IMR-90 (cell line): Measurements from ENCODE around the gene RPL31.

Source experiments
- BHLHE40 ChIP-seq: fragments of 150-350 bp; IDR thresholded peaks from 2 replicates; pipeline ENCODE4 v1.6.1; 2016; ENCODE audit warnings: mild to moderate bottlenecking, low read depth, low read length
- CEBPB ChIP-seq: IDR thresholded peaks from 2 replicates; pipeline ENCODE4 v1.6.1; 2012; ENCODE audit warnings: low read depth, low read length, improper control_type of control experiment
- CTCF ChIP-seq: conservative IDR thresholded peaks from 2 replicates; pipeline ENCODE4 v1.5.1; 2012; ENCODE audit warnings: mild to moderate bottlenecking, low read depth, low read length, improper control_type of control experiment
- MAZ ChIP-seq: IDR thresholded peaks from 2 replicates; pipeline ENCODE4 v1.6.1; 2012; ENCODE audit warnings: low read depth, mild to moderate bottlenecking, low read length, improper control_type of control experiment, moderate library complexity, borderline replicate concordance
- NFE2L2 ChIP-seq: fragments of 150-350 bp; IDR thresholded peaks from 2 replicates; pipeline ENCODE4 v1.6.1; 2016; ENCODE audit warnings: low read depth, mild to moderate bottlenecking, low read length
- POLR2A ChIP-seq: IDR thresholded peaks from 2 replicates; pipeline ENCODE4 v1.6.1; 2012; ENCODE audit warnings: mild to moderate bottlenecking, low read depth, low read length
- RAD21 ChIP-seq: IDR thresholded peaks from 2 replicates; pipeline ENCODE4 v1.6.1; 2012; ENCODE audit warnings: low read length, improper control_type of control experiment
- RFX5 ChIP-seq: IDR thresholded peaks from 2 replicates; pipeline ENCODE4 v1.8.0; 2012; ENCODE audit warnings: low read depth, mild to moderate bottlenecking, low read length, moderate library complexity
- SMC3 ChIP-seq: fragments of 150-350 bp; IDR thresholded peaks from 2 replicates; pipeline ENCODE4 v1.6.1; 2016; ENCODE audit warnings: low read depth, mild to moderate bottlenecking, antibody characterized with exemption, low read length, moderate library complexity
- USF2 ChIP-seq: fragments of 150-350 bp; IDR thresholded peaks from 2 replicates; pipeline ENCODE4 v1.6.1; 2017; ENCODE audit warnings: mild to moderate bottlenecking, antibody characterized with exemption, low read length, low read depth

- TF ChIP-seq CTCF (no peak), POLR2A (no peak), USF2 (no peak), RFX5 (no peak), NFE2L2 (no peak), SMC3 (no peak), MAZ (no peak), BHLHE40 (no peak), RAD21 (no peak), CEBPB (no peak)
Observed at GRCh38 chr2:101026253-101026701, 24.2 kb downstream of the RPL31 start.
